Gastrocnemius medialis (tissue), 4 donors: ENCODE data around the gene NSD2.

Experiments
- CTCF ChIP-seq, 5 experiments: fragments of 450-650 bp in 3 of 5; fragments of 200-600 bp in 2 of 5; sonication (generic) in 2 of 5; IDR thresholded peaks in 4 of 5; conservative IDR thresholded peaks in 1 of 5; 1 replicate in 4 of 5; 2 replicates in 1 of 5; pipeline ENCODE4 v1.5.1; 2016 to 2019; ENCODE audit warnings: antibody characterized with exemption in 5 of 5, mild to moderate bottlenecking in 3 of 5, moderate library complexity in 3 of 5
- POLR2A ChIP-seq, 2 donors: fragments of 450-650 bp; IDR thresholded peaks; one replicate each; pipeline ENCODE4 v1.6.1; 2017; ENCODE audit warnings: antibody characterized with exemption in 2 of 2, mild to moderate bottlenecking in 2 of 2, moderate library complexity in 2 of 2

GRCh38 chr4:2025817-2026216 is 154.6 kb downstream of the NSD2 start:
- TF ChIP-seq CTCF (IDR thresholded peaks at IDR 0.05 in 4 of 5, conservative IDR thresholded peaks at IDR 0.05 in 1 of 5) (no peak), POLR2A (IDR thresholded peaks at IDR 0.05) (no peak)
